ENCODE data around the gene MTMR10. TPM values are rescaled to one million over a fixed set of nuclear protein-coding genes. Genes with fewer than 3 reads are reported as not detected.

The MTMR10 gene
- total and polyA plus RNA-seq, 7 experiments from 2014 or later: 4.0 to 50.8 (median 33.2) TPM

DNA sequence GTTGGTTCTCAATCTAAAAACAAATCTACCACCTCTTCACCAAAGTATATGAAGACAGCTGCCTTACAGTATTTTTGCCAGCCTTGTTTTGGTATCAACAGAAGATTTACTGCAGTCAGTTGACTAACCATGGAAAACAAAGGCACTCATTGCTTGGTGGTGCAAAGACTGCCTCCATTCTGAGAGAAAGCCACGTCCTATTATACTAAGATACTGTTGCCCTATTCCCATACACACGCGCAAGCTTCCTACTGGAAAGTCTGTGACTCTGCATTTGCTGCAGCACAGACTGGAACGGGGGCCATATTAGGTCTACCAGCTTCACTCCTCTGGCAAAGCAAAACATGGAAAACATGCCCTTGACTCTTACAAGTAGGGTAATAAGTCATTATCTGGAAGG, 18.0 kb downstream of the MTMR10 start:
- ChIA-PET POLR2A (interaction anchor here (0.6 kb wide), 2 partner anchors 127 to 518 kb away, joined by 3 to 4 read pairs; no protein-coding TSS in a partner anchor), CTCF (interaction anchor here (1.1 kb wide), 1 partner anchor 233 kb away, joined by 3 read pairs; no protein-coding TSS in a partner anchor)
- peaks cover 9 to 22% (median 12%) of the 10 kb centered on the region in 3 experiments for H3K36me3 ChIP-seq (ENCODE audit: control insufficient read depth in 2 of 3, insufficient read depth in 3 of 3, low read length in 3 of 3)
- no peak overlapping the region for H3K27ac ChIP-seq (ENCODE audit: low read depth, low read length)
- Mint-ChIP-seq H3K36me3 (peaks cover 9 to 45% (median 32%) of the 10 kb centered on the region in 5 donors), H3K27me3 (no peaks in the 10 kb centered on the region), H3K9me3 (no peaks in the 10 kb centered on the region), H3K4me3 (no peak overlapping the region), H3K27ac (no peak overlapping the region), H3K4me1 (peaks cover 27 to 59% (median 35%) of the 10 kb centered on the region in 7 donors)
- H3K4me3 ChIP-seq (ENCODE audit: low read length): no peak overlapping the region
- no peaks in the 10 kb centered on the region for H3K4me1 ChIP-seq (ENCODE audit: control insufficient read depth in 2 of 2, insufficient read depth in 2 of 2, low read length in 2 of 2)
- intact Hi-C loops (cut with micrococcal nuclease): no loop called here
- no peak for DNase-seq
- no peak for ATAC-seq
- H3K27me3 ChIP-seq (ENCODE audit: control insufficient read depth in 2 of 2, insufficient read depth in 2 of 2, low read length in 2 of 2): no peaks in the 10 kb centered on the region
- no peaks in the 10 kb centered on the region for H3K9me3 ChIP-seq (ENCODE audit: control insufficient read depth in 2 of 3, low read length in 3 of 3)

DNA sequence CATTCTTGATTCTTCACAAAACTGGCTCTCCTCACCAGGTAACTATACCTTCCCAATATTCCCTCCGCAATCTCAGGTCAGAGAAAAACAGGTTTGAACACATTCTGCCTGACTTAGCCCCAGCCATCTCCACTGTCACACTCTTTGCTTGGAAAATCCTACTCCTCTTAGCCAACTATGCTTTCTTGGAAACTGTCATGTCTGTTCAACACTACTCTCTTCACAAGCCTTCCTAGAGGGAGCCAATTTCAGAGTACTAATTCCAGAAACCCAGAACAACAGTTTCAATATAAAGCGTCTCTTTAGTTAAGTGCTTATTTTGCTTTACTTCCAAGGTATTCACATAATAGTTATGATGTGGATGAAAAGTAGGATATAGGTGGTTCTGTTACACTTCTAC, 21.7 kb downstream of the MTMR10 start:
- DNase-seq (no peak), ATAC-seq (no peak)
- no peak overlapping the region for H3K4me3 Mint-ChIP-seq
- no peaks in the 10 kb centered on the region for H3K9me3 Mint-ChIP-seq
- H3K27me3 Mint-ChIP-seq: no peaks in the 10 kb centered on the region
- ChIA-PET CTCF (no interaction called here), POLR2A (no interaction called here)
- no peaks in the 10 kb centered on the region for H3K9me3 ChIP-seq (ENCODE audit: control insufficient read depth in 2 of 3, low read length in 3 of 3)
- H3K4me3 ChIP-seq (ENCODE audit: low read length): no peak overlapping the region
- H3K4me1 ChIP-seq (ENCODE audit: control insufficient read depth in 2 of 2, insufficient read depth in 2 of 2, low read length in 2 of 2): no peaks in the 10 kb centered on the region
- H3K27me3 ChIP-seq (ENCODE audit: control insufficient read depth in 2 of 2, insufficient read depth in 2 of 2, low read length in 2 of 2): no peaks in the 10 kb centered on the region
- peaks cover 8 to 26% (median 12%) of the 10 kb centered on the region in 3 experiments for H3K36me3 ChIP-seq (ENCODE audit: control insufficient read depth in 2 of 3, insufficient read depth in 3 of 3, low read length in 3 of 3)
- intact Hi-C loops (cut with micrococcal nuclease): no loop called here
- no peak overlapping the region for H3K27ac ChIP-seq (ENCODE audit: low read depth, low read length)
- H3K36me3 Mint-ChIP-seq: peaks cover 9 to 49% (median 30%) of the 10 kb centered on the region in 5 donors
- H3K27ac Mint-ChIP-seq: peak overlapping the region in 3 of 9 donors; percentile 6 to 60 (median 36)
- H3K4me1 Mint-ChIP-seq: peaks cover 23 to 47% (median 28%) of the 10 kb centered on the region in 7 donors

DNA sequence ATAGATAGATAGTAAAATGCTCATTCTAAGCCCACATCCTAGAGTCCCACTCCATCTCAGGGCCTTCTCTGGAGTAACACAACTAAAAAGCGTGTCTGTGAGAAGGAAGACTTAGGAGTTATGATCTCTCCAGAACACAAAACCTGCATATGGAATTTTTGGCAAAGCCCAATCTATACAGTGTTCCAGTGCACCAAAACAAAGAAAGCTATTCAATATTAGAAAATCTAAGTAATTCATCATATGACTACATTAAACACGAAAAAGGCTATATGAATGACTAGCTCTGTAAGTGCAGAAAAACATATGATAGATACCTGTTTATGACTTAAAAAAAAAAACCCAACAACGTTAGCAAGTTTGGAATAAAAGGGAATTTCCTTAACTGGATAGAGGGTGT, 27.7 kb downstream of the MTMR10 start:
- Histone ChIP-seq H3K4me1 (ENCODE audit: control insufficient read depth in 2 of 2, insufficient read depth in 2 of 2, low read length in 2 of 2) (peaks cover 0 to 8% of the 10 kb centered on the region in 2 donors), H3K27ac (ENCODE audit: low read depth, low read length) (no peak overlapping the region), H3K36me3 (ENCODE audit: control insufficient read depth in 2 of 3, insufficient read depth in 3 of 3, low read length in 3 of 3) (peaks cover 6 to 27% (median 8%) of the 10 kb centered on the region in 3 experiments), H3K27me3 (ENCODE audit: control insufficient read depth in 2 of 2, insufficient read depth in 2 of 2, low read length in 2 of 2) (no peaks in the 10 kb centered on the region), H3K9me3 (ENCODE audit: control insufficient read depth in 2 of 3, low read length in 3 of 3) (no peaks in the 10 kb centered on the region), H3K4me3 (ENCODE audit: low read length) (no peak overlapping the region)
- intact Hi-C loops (cut with micrococcal nuclease): loop anchor here in 1 of 2 donors (2.0 to 5.0 kb wide), 3 partner anchors 15 to 164 kb away; no protein-coding TSS in a partner anchor
- Mint-ChIP-seq H3K9me3 (no peaks in the 10 kb centered on the region), H3K4me1 (peaks cover 10 to 46% (median 40%) of the 10 kb centered on the region in 7 donors), H3K27me3 (no peaks in the 10 kb centered on the region), H3K4me3 (peak overlapping the region in 2 of 10 donors; percentile 35 to 62), H3K36me3 (peaks cover 9 to 44% (median 20%) of the 10 kb centered on the region in 5 donors), H3K27ac (peak overlapping the region in 5 of 9 donors; percentile 21 to 70 (median 54))
- ATAC-seq (no peak), DNase-seq (no peak)
- POLR2A ChIA-PET: interaction anchor here (0.7 kb wide), 1 partner anchor 57 kb away, joined by 3 read pairs; no protein-coding TSS in a partner anchor
- CTCF ChIA-PET: interaction anchor here (1.6 kb wide), 1 partner anchor 527 kb away, joined by 5 read pairs; no protein-coding TSS in a partner anchor

DNA sequence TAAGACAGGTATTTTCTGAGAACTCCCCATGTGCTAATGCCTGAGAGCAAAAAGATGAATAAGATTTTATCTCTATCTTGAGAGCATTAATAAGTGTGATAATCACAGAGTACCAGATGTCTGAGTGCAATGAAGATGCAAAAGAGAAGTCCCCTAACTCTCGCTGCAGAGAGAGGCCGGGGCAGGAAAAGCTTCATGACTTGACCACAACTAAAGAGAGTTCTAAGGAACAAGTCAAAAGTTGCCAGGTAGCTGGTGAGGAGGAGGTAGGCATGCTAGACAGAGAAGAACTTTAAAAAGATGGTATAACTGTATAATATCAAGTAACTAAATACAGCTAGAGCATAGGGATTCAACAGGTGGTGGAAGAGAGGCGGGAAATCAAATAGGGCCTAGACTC, 28.8 kb downstream of the MTMR10 start:
- H3K27me3 ChIP-seq (ENCODE audit: control insufficient read depth in 2 of 2, insufficient read depth in 2 of 2, low read length in 2 of 2): no peaks in the 10 kb centered on the region
- ATAC-seq (peak; percentile 24), DNase-seq (peak in 5 of 9 donors; percentile 7 to 28 (median 19))
- no peak overlapping the region for H3K27ac ChIP-seq (ENCODE audit: low read depth, low read length)
- peaks cover 8 to 44% (median 36%) of the 10 kb centered on the region in 7 donors for H3K4me1 Mint-ChIP-seq
- ChIA-PET CTCF (interaction anchor here (1.6 kb wide), 1 partner anchor 528 kb away, joined by 5 read pairs; no protein-coding TSS in a partner anchor), POLR2A (no interaction called here)
- H3K4me1 ChIP-seq (ENCODE audit: control insufficient read depth in 2 of 2, insufficient read depth in 2 of 2, low read length in 2 of 2): peaks cover 0 to 8% of the 10 kb centered on the region in 2 donors
- H3K36me3 Mint-ChIP-seq: peaks cover 15 to 50% (median 27%) of the 10 kb centered on the region in 5 donors
- H3K9me3 Mint-ChIP-seq: no peaks in the 10 kb centered on the region
- intact Hi-C loops (cut with micrococcal nuclease): loop anchor here in 1 of 2 donors (5.0 kb wide), 2 partner anchors 50 to 165 kb away; no protein-coding TSS in a partner anchor
- peak overlapping the region in 8 of 10 donors; percentile 27 to 62 (median 42) for H3K4me3 Mint-ChIP-seq
- peaks cover 13 to 37% (median 14%) of the 10 kb centered on the region in 3 experiments for H3K36me3 ChIP-seq (ENCODE audit: control insufficient read depth in 2 of 3, insufficient read depth in 3 of 3, low read length in 3 of 3)
- H3K27me3 Mint-ChIP-seq: no peaks in the 10 kb centered on the region
- H3K9me3 ChIP-seq (ENCODE audit: control insufficient read depth in 2 of 3, low read length in 3 of 3): no peaks in the 10 kb centered on the region
- H3K27ac Mint-ChIP-seq: peak overlapping the region in 8 of 9 donors; percentile 30 to 86 (median 68)
- no peak overlapping the region for H3K4me3 ChIP-seq (ENCODE audit: low read length)

DNA sequence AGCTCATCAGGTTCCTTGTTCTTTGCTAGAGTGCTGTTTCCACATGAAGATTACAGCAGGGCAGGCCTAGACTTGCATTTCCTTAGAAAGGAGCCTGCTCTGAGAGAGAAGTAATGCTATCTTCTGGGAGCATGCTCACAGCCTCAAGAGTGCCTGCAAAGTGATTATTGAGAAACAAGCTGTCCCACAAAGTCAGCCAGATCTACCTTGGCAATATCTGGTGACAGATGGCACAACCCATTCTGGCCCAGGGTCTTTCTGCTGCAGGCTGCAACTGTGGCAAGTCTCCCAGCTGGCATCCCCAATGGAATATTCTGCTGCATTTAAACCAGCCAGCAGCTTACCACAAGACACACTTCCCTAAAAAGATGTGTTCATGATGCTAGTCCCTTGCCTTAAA, 29.3 kb downstream of the MTMR10 start:
- Histone ChIP-seq H3K36me3 (ENCODE audit: control insufficient read depth in 2 of 3, insufficient read depth in 3 of 3, low read length in 3 of 3) (peaks cover 10 to 42% (median 18%) of the 10 kb centered on the region in 3 experiments), H3K4me3 (ENCODE audit: low read length) (no peak overlapping the region), H3K27me3 (ENCODE audit: control insufficient read depth in 2 of 2, insufficient read depth in 2 of 2, low read length in 2 of 2) (no peaks in the 10 kb centered on the region), H3K27ac (ENCODE audit: low read depth, low read length) (no peak overlapping the region), H3K4me1 (ENCODE audit: control insufficient read depth in 2 of 2, insufficient read depth in 2 of 2, low read length in 2 of 2) (peaks cover 0 to 8% of the 10 kb centered on the region in 2 donors), H3K9me3 (ENCODE audit: control insufficient read depth in 2 of 3, low read length in 3 of 3) (no peaks in the 10 kb centered on the region)
- H3K36me3 Mint-ChIP-seq: peaks cover 18 to 56% (median 30%) of the 10 kb centered on the region in 5 donors
- POLR2A ChIA-PET: interaction anchor here (1.2 kb wide), 1 partner anchor 23 kb away, joined by 3 read pairs; no protein-coding TSS in a partner anchor
- no peak for DNase-seq
- no peaks in the 10 kb centered on the region for H3K27me3 Mint-ChIP-seq
- peak overlapping the region in 1 of 10 donors; percentile 36 for H3K4me3 Mint-ChIP-seq
- H3K4me1 Mint-ChIP-seq: peaks cover 8 to 44% (median 36%) of the 10 kb centered on the region in 7 donors
- intact Hi-C loops (cut with micrococcal nuclease): loop anchor here in 1 of 2 donors (5.0 kb wide), 2 partner anchors 50 to 165 kb away; no protein-coding TSS in a partner anchor
- CTCF ChIA-PET: no interaction called here
- no peak for ATAC-seq
- no peaks in the 10 kb centered on the region for H3K9me3 Mint-ChIP-seq
- peak overlapping the region in 6 of 9 donors; percentile 43 to 80 (median 72) for H3K27ac Mint-ChIP-seq

DNA sequence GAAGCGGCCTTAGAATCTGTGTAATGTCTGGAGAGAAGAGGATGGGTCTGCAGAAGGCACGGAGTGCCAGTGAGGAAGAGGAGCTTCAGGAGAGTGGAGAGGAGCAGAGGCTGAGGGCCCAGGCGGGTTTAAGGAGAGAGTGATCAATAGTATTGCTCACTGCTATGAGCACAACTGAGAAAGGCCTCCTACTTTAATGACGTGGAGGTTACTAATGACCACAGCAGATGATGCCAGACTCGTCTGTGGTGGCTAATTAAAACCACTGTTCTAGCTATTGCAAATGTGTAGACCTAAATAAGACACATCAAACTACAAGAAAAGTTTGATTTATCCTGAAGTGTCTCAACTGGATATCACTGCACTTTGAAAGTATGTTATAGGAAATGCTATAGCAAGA, 33.2 kb downstream of the MTMR10 start:
- ATAC-seq (no peak), DNase-seq (no peak)
- Histone ChIP-seq H3K36me3 (ENCODE audit: control insufficient read depth in 2 of 3, insufficient read depth in 3 of 3, low read length in 3 of 3) (peaks cover 26 to 74% (median 51%) of the 10 kb centered on the region in 3 experiments), H3K4me1 (ENCODE audit: control insufficient read depth in 2 of 2, insufficient read depth in 2 of 2, low read length in 2 of 2) (peaks cover 0 to 8% of the 10 kb centered on the region in 2 donors), H3K9me3 (ENCODE audit: control insufficient read depth in 2 of 3, low read length in 3 of 3) (no peaks in the 10 kb centered on the region), H3K27me3 (ENCODE audit: control insufficient read depth in 2 of 2, insufficient read depth in 2 of 2, low read length in 2 of 2) (no peaks in the 10 kb centered on the region), H3K4me3 (ENCODE audit: low read length) (no peak overlapping the region), H3K27ac (ENCODE audit: low read depth, low read length) (no peak overlapping the region)
- Mint-ChIP-seq H3K4me3 (no peak overlapping the region), H3K36me3 (peaks cover 24 to 72% (median 37%) of the 10 kb centered on the region in 5 donors), H3K4me1 (peaks cover 15 to 25% (median 20%) of the 10 kb centered on the region in 7 donors), H3K9me3 (no peaks in the 10 kb centered on the region), H3K27ac (peak overlapping the region in 3 of 9 donors; percentile 20 to 44 (median 25)), H3K27me3 (no peaks in the 10 kb centered on the region)
- ChIA-PET CTCF (no interaction called here), POLR2A (no interaction called here)
- intact Hi-C loops (cut with micrococcal nuclease): loop anchor here in 1 of 2 donors (10.0 kb wide), 1 partner anchor 167 kb away; no protein-coding TSS in a partner anchor

Measured in naive thymus-derived CD4-positive, alpha-beta T cell (primary cell).